GM18508 (cell line): ENCODE results near the gene DPP10.
"Not testable (repeated sequence)": the region's sequence is repeated elsewhere in the genome, so short reads cannot be mapped to it uniquely, and the experiment has no call there.

Experiments used
- ATAC-seq: cut with Tn5 transposase; IDR thresholded peaks from one replicate; pipeline ENCODE4 v1.9.1; 2021; ENCODE audit warnings: moderate number of reproducible peaks; ENCODE audit not compliant: insufficient read depth, unreplicated experiment

DPP10 gene

DNA sequence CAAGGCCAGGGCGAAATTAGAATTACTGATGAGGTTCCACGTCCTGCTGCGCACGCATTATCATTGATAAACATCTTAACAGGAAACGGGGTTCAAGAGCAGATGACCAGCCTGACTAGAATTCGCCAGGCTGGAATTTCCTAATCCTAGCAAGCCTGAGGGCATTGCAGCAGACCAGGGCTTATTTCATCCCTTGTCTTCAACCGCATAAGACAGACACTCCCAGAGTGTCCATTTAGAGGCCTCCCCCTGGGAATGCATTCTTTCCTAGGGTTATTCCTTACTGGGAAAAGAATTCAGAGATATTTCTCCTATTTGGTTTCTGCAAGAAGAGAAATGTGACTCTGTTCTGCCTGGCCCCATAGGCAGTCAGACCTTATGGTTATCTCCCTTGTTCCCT is 486.8 kb downstream of the DPP10 start:
- no peak for ATAC-seq

DNA sequence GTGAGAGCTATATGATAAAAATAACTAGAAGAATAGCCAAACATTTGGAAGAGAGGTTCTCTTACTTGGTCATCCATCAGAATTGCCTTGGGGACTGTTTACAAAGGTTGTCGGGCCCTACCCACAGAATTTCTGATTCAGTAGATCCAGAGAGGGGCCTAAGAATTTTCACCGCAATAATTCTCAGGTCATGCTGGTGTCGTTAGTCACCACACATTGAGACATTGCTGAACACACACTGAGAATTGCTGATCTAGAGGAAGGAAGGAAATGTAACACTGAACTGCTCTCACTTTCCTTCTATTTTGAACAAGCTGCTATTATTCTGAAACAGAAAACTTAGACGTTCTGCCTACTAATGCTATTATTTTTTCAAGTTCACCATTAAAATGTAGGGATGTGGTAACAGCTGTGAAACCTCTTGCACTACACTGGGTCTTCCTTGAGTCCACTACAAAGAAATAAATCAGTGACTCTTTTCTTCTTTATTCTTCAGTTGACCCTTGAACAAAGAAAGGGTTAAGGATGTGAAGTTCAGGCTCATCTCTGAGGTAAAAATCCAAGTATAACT is 491.3 kb downstream of the DPP10 start:
- no peak for ATAC-seq

DNA sequence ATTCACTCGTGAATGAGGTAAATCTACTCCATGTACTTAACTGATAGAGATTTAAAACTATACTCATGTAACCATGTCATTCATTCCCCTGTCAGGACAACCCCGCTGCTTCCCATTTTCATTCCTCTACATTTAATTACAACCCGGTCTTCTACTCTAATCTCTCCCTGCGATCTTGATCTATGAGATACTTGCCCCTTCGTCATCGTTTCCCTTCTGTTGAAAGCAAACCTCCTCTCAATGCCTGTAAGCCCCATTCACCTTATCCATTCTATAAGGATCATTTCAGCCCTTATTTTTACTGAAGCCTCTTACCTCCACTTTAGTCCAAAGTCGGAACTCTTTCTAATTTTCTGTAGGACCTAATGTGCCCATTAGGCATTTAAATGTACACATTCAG is 492.6 kb downstream of the DPP10 start:
- ATAC-seq, result no peak

DNA sequence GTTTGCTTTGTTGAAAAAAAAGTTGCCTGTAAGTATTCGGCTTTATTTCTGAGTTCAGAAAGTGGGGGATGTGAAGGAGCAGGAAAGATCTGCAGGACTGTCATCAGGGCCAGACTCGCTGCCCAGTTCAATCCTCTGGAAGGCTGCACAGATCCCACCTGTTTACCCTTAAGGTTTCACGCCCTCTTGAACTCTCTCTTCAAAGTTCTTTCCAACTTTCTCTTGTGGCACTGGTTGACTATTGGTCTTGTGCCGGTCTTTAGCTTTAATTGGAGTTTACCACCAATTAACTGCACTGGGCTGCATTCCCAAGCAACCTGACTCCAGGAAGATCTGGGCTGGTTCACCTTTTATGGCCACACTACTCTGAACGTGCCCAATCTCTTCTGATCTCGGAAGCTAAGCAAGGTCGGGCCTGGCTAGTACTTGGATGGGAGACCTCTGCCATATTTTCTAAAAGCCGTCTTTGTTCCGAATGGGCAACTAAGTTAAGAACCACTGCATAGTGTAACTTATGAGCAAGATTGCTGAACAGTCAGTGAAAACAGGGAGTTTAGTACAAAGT is 495.0 kb downstream of the DPP10 start:
- ATAC-seq, result no peak

DNA sequence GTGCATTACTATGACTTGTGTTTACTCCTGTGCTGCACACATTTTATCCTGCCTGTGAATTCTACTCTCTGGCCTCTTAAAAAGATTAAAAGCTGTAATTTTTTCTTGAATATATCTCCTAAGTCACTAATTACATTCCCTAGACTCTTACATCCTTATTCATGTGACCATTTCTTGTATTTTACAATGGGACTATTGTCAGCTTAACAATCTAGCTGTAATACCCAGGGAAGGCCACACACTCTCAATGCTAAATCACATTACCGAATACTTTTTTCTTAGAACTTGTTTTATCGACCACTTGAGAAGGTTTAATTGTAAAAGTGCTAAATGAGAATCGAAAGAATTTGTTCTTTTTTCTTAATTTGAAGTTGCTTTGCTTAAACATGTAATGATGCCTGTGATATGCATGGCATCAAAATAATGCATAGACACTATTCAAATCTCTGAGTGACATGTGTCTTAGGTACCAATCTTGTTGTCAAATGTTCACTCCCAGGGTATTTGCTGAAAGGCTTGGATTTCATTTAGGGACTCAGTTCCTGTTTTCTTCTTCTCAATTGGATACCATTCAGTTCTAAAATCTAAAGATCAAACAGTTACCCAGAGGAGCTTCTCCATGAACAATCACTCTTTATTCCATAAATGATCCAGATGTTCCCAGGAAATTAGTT is 498.5 kb downstream of the DPP10 start:
- ATAC-seq, result no peak

DNA sequence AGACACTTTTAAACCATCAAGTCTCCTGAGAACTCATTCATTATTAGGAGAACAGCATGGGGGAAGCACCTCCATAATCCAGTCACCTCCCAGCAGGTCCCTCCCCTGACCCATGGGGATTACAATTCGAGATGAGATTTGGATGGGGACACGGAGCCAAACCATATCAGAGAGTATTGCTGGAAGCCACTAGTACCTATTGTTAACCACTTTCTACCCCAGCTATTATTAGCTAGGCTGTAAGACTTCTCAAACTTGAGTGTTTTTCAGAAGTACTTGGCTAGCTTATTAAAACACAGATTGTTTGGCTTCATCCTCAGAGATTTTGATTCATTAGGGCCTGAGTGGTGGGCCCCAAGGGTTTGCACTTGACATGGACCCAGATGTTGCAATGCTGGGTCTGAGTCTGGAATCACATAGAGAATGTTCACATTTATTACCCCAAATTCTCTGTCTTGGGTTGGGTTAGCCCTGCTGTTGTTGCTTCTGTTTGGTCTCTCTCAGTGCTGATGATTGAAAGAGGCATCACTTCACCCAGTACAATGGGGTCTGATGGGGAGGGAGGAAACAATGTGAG is 506.9 kb downstream of the DPP10 start:
- ATAC-seq, result no peak

DNA sequence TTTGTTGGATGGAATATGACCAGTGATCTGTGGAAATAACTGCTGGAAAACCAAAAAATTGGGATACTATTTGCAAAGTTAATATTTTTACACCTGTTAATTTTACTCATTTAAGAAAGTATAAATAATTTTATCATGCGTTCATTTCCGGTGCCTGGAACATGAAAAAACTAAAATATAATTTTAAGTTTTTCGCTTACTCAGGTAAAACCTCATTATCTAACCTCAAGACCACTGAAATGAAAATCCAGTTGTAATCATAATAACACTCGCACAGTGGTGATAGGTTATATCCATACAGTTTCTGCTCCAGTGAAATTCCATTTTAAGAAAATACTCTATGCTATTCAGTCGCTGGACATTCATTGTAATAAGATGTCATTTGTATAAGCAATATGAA is 517.9 kb downstream of the DPP10 start:
- no peak for ATAC-seq

DNA sequence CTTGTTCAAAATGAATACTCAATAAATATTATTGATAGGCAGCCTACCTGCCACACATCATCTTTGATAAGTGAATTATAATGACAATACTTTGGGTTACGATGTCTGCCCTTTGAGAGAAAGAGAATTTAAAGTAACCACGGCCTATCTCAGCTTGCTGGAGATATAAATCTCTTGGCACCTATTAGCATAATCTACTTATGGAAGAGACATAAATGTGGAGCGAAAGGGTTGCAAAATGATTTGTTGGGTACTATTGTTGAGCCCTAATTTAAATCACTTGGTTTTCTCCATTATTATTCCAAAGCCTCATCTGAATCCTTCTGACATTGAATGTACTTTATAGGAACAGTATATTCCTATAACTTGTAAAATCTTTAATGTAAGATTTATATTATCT is 520.1 kb downstream of the DPP10 start:
- ATAC-seq, result no peak

DNA sequence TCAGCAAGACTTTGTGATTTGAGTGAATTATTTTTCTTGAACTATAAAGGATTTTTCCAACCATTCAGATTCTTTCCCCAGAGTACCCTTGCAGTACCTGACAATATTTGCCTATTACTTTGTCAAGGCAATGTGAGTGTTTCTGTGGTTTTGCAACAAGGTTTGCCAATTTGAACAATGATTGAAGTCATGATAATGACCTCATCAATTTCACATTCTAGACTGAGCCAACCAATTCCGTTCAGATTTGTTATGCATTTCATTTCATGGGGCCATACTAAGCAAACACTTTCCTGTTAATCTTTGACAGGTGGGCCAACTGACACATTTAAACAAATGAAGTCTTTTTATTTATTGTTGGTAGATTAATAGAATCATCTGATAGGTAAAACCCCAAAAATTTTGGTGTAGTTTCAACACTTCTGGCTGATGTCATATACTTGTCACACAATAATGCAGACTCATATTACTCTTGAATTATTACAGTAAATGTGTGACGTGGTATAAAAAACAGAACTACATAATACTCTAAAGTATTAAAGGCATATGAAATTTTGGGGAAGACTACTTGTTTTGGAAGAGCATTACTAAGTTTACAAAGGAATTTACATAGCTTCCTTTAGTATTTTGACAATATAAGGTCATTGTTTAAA is 526.4 kb downstream of the DPP10 start:
- no peak for ATAC-seq

DNA sequence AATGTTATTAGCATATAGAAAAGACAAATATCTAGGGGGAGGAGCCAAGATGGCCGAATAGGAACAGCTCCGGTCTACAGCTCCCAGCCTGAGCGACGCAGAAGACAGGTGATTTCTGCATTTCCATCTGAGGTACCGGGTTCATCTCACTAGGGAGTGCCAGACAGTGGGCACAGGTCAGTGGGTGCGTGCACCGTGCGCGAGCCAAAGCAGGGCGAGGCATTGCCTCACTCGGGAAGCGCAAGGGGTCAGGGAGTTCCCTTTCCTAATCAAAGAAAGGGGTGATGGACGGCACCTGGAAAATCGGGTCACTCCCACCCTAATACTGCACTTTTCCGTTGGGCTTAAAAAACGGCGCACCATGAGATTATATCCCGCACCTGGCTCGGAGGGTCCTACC is 561.9 kb downstream of the DPP10 start:
- not testable (repeated sequence) for ATAC-seq

DNA sequence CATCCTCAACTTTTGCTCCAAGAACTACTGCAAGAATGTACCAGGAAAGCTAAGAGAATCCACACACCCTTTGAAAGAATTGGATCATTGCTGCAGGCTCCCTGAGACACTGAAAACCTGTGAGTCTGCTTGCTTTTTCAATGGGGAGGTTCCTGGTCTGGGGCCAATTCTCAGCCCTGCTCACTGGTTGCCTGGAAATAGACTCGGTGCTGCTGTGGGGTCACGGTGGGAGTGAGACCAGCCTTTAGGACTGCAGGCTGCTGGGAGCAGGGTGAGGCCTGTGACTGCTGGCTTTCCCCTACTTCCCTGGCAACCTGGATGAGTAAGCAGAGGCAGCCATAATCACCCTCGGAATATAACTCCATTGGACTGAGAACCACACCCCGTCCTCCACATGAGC is 569.3 kb downstream of the DPP10 start:
- ATAC-seq, result no peak

DNA sequence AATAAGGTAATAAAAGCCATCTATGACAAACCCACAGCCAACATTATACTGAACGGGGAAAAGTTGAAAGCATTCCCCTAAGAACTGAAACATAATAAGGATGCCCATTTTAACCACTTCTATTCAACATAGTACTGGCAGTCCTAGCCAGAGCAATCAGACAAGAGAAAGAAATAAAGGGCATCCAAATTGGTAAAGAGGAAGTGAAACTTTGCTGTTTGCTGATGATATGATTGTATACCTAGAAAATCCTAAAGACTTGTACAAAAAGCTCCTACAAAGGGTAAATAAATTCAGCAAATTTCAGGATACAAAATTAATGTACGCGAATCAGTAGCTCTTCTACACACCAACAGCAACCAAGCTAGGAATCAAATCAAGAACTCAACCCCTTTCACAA is 579.6 kb downstream of the DPP10 start:
- ATAC-seq, result not testable (repeated sequence)

DNA sequence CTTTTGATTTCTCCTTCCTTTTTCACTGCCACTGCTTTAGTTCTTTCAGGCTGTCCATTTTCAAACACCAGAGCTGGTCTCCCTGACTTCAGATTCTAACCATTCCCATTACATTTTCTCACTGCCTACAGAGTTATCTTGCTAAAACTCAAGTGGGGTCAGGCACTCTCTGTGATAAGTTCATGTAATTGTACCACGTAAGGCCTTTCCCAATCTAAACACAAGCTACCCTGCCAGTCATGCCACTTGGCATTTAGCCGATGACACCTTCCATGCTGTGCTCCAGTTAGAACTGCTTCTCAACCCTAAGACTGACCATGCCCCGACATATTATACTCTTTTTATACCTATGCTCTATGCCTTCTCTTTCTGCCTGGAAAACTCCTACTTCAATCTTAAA is 592.4 kb downstream of the DPP10 start:
- no peak for ATAC-seq

DNA sequence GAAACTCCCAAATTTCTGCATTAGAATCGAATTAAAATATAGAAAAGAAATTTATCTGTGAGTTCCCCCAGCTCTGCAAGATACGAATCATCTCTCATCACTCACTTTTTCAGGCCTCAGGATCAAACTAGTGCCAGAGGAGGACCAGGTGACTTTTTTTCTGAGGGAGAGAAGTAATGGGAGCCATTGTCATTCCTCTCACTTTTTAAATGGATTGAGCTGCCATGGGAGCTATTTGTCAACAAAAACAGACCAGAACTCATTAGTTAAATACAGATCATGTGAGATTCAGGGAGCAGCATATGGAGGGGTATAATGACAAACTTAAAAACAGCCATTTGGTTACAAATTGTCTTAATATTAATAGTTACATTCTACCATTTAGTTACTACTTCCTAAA is 594.4 kb downstream of the DPP10 start:
- no peak for ATAC-seq

DNA sequence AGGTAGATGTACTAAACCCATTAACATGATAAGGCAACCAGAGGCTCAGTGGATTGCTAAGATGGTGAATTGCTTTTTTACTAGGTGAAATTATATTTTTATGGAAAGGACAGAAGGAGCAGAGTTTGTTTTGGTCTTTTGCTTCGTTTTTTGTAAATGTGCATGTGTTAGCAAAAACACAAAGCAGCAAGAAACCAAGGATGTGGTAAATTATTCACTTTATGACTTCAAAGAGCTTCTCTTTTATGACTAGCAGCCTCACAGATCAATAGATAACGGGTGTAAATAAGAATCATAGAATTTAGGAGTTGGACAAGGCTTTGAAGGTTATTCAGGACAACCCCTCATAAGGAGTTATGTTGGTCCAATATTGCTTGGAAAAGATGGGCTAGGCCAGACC is 615.0 kb downstream of the DPP10 start:
- no peak for ATAC-seq

DNA sequence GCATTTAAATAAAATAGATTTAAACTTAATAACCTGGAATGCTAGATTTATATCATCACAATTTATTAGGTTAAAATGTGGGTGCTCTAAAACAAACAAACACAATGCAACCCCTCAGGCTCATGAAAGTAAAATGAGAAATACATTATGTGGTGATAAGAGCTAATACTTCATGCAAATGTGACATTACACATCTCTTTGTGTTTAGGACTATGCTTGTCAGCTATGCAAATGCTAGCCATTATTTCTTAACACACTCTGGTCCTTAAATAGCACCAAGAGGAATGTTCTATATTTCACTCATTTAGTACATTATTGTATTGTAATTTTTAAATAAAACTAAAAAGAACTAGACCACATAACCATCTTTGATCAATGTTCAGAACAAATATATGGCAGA is 627.6 kb downstream of the DPP10 start:
- ATAC-seq, result no peak

DNA sequence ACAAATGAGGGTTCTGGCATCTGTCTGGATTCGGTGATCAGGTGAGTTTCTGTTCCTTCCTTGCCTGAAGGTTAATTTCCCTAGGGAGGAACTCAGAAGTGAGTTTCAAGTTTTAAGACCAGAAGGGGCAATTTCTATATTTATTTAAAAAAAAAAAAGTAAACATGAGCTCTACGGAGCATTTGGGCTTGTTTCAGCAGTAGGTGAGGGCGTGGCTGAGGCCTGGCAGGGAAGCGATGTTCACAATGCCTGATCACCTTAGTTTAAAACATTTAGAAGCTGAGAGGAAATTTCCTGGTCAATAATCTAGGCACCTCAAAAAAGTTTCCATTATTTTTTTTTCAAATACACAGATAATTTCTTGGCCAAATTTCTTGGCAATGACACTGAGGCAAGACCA is 629.1 kb downstream of the DPP10 start:
- no peak for ATAC-seq

DNA sequence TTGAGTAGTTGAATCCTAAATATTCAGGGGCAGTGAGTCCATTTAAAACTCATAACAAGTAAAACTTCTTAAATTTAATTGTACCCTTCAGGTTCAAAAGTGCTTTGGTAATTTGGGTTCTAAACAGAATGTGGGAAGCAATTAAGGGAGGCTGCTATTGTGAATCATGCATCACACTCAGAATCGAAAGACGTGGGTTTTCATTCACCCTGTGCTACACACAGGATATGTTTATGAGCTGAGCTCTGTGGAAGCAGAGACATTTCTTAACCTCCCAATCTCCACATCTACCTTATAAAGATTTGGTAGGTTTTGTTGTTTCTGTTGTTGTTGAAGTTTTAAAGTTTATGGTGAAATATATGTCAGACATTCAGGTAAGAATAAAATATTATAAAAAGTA is 633.4 kb downstream of the DPP10 start:
- no peak for ATAC-seq

DNA sequence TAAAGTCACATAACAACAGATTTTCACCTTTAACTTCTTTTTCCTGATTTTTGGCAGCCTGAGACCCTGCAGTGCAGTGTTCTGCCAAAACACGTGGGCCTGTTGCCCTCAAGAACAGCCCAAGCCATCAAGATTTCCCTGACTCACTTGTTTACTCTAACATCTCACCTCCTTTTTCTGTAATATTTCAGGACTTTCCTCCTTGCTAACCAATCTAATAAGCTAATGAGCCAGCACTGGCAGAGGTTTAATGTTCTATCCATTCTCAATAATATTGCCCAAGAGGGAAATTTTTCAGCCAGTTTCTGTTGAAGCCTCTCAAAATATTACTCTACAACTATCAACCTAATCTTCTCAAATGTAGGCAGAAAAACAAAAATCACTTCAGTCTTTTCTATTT is 635.2 kb downstream of the DPP10 start:
- ATAC-seq, result no peak

DNA sequence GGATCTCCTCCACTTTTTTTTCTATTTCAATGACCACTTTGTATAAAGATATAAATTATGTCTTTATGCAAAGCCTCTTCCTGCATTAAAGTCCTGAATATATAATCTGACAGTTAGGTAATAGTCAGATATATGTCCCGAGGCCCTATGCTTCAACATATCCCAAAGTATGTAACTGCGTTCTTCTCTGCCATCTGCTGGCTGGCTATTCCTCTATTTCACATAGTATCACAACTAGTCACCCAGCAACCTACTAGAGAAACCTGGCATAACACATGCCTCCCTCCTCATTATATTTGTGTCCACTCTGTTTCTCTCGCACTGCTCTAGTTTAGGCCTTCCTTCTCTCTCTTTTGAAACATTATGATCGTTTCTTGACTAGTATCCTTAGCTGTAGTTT is 640.8 kb downstream of the DPP10 start:
- ATAC-seq, result no peak

DNA sequence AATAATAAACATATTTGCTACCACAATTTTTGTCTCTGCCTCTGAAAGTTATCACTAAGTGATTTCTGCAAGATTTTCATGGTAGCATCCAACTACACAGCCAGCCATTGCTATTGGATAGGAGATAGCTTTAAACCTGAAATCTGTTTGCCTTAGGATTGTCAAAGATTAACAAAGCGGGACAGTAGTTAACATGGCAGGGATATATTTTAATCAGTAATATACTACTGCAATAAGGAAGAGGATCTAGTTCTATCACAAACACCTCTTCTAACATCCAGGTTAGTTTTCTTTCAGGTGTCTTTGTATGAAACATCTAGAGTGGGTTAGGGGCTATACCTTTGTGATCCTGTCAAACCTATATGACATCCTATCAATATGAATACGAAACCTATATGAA is 641.3 kb downstream of the DPP10 start:
- ATAC-seq, result no peak
